ENCODE results near the gene THOC1.

DNA sequence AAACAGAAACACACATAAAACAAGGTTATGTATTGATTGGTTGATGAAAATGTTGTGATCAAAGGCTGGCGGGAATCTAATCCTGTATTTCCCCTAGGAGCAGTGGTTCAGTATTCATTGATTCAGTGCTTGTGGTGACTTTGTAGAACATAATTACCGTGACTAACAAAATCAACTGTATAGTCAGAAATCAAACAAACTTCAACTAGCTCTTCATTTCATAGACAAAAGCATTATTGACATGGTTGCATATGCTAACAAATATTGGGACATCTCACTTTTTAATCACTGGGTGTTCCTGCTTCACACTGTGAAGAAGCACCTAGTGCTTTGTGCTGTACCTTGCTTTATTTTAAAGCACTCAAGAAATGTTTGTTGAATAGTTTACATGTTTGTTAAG is 68.1 kb downstream of the THOC1 start:
- TF ChIP-seq, protein P1, sequence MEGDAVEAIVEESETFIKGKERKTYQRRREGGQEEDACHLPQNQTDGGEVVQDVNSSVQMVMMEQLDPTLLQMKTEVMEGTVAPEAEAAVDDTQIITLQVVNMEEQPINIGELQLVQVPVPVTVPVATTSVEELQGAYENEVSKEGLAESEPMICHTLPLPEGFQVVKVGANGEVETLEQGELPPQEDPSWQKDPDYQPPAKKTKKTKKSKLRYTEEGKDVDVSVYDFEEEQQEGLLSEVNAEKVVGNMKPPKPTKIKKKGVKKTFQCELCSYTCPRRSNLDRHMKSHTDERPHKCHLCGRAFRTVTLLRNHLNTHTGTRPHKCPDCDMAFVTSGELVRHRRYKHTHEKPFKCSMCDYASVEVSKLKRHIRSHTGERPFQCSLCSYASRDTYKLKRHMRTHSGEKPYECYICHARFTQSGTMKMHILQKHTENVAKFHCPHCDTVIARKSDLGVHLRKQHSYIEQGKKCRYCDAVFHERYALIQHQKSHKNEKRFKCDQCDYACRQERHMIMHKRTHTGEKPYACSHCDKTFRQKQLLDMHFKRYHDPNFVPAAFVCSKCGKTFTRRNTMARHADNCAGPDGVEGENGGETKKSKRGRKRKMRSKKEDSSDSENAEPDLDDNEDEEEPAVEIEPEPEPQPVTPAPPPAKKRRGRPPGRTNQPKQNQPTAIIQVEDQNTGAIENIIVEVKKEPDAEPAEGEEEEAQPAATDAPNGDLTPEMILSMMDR (IDR thresholded peaks at IDR 0.05) = no peak
- no peak for TF ChIP-seq POLR2A (IDR thresholded peaks at IDR 0.05)

Data from prostate gland (tissue), 2 donors.